Subcutaneous adipose tissue (tissue), 4 donors: ENCODE results near the gene ILK. TPM values are rescaled to one million over a fixed set of nuclear protein-coding genes. Genes with fewer than 3 reads are reported as not detected.

ENCODE experiments used
- total RNA-seq, 4 donors: library from RNA; depleted of rRNA; stranded (reverse); fragments of >200 nt; gene quantifications; one replicate each; pipeline ENCODE4 v1.1.0, GENCODE V29; 2016
- TF ChIP-seq, protein P1 (sequence below): fragments of 450-650 bp; IDR thresholded peaks from one replicate; pipeline ENCODE4 v1.5.1; 2016; ENCODE audit warnings: low read depth, mild to moderate bottlenecking, control low read depth, antibody characterized with exemption, moderate library complexity

Gene ILK
- total RNA-seq, 4 donors from 2014 or later: 105 to 157 (median 119) TPM

DNA sequence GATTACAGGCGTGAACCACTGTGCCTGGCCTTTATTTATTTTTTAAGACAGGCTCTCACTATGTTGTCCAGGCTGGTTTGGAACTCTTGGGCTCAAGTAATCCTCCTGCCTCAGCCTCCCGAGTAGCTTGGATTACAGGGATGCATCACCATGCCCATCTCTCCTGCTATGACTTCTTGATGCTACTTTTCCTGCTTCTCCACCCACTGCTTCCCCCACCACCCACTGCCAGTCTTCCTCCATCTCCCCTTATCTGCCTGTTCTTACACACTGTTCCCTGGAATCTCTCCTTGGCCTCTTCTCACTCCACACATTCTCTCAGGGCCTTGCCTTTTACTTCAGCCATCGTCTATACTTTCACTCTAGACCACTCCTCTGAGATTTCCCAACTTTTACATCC, 32.9 kb downstream of the ILK start:
- TF ChIP-seq, protein P1, sequence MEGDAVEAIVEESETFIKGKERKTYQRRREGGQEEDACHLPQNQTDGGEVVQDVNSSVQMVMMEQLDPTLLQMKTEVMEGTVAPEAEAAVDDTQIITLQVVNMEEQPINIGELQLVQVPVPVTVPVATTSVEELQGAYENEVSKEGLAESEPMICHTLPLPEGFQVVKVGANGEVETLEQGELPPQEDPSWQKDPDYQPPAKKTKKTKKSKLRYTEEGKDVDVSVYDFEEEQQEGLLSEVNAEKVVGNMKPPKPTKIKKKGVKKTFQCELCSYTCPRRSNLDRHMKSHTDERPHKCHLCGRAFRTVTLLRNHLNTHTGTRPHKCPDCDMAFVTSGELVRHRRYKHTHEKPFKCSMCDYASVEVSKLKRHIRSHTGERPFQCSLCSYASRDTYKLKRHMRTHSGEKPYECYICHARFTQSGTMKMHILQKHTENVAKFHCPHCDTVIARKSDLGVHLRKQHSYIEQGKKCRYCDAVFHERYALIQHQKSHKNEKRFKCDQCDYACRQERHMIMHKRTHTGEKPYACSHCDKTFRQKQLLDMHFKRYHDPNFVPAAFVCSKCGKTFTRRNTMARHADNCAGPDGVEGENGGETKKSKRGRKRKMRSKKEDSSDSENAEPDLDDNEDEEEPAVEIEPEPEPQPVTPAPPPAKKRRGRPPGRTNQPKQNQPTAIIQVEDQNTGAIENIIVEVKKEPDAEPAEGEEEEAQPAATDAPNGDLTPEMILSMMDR: no peak

DNA sequence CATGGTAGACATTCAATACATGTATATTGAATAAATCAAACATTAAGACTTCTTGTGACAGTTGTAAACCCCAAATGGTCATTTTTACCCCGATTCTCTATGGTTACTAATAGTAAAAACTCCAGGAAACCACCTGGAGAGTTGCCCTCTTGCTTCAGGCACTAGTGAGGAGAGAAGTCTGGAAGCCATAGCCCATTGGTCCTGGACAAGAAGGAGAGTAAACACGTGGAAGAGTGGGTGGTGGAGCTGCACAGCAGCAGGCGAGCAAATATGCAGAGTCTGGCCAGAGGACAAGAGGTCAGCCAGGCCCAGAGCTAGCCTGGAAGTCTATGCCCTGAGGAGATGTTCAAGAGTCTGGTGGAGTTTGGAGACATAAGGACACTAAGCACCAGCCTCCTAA, 34.3 kb downstream of the ILK start:
- TF ChIP-seq, protein P1: no peak

DNA sequence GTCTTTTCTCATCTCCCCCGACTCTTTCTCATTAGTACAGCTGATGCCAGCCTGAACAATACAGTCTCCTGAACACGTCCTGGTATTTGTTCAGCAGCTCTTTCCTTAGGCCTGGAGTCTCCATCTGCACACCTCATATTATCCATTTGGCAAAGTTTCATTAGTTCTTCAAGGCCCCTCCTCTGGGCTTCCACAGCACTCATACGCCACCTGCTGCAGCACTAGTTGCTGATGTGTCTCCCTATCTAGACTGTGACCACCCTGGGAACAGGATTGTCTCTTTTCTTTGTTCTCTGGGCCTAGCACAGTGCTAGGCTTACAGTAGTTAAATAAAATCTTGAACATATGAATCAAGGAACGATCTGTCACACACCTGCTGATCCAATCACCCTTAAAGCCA, 34.9 kb downstream of the ILK start:
- TF ChIP-seq, protein P1: no peak

DNA sequence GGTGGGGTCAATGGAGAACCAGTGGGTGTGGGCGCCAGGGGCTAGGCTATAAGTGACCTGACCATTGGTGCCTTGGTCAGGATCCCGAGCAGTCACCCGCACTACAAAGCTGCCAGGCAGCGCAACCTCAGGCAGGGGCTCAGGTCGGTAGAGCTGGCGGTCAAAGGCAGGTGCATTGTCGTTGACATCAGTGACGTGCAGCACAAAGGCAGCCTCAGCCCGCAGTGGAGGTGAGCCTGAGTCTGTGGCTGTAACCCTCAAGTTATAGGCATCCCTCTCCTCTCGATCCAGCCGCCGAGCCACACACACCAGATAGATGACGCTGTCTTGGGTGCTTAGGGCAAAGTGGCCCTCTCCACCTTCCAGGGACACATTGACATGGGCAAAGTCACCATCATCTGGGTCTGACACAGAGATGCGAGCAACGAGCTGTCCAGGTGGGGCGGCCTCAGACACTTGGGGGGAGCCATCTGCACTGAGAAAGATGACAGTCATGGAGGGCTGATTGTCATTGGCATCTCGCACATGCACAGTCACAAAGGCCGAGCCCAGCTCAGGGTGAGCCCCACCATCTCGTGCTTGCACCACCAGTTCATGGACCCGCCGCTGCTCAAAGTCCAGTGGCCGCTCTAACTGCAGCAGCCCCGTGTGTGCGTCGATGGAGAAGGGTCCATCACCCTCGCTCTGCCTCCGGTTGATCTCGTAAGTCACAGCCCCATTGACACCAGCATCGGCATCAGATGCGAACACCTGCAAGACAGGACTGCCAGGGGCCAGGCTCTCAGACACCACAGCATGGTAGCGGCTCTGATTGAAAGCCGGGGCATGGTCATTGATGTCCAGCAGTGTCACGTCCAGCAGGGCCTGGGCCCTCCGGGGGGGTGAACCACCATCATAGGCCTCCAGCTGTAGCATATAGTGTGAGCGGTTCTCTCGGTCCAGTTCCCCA, 36.7 kb downstream of the ILK start:
- TF ChIP-seq, protein P1: no peak

DNA sequence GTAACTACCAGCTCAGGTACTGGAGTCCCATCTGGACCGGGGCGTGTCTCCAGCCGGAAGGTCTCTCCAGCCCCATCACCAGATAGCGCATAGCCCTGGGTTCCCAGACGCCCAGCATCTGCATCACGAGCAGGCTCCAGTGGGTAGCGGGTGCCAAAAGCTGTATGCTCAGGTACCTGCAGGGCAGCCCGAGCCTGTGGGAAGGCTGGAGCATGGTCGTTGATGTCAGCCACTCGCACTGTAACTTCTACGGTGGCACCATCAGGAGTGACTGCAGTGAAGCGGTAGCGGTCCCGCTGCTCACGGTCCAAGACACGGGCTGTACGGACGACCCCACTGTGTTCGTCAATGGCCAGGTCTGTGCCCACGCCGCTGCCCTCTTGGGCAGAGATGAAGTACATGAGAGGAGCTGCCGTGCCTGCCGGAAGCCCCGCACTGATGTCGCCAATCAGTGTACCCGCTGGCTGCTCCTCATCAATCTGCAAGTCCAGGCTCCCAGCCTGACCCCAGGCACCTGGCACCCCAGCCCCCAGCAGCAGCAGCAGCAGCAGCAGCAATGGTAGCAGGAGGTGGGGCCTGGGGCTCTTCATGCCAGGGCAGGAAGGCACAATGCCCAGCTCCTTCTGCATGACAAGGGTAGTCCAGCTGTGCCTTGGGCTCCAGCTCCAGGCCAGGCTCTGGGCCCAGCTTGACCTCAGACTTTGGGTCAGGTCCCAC, 37.6 kb downstream of the ILK start:
- TF ChIP-seq, protein P1: no peak

DNA sequence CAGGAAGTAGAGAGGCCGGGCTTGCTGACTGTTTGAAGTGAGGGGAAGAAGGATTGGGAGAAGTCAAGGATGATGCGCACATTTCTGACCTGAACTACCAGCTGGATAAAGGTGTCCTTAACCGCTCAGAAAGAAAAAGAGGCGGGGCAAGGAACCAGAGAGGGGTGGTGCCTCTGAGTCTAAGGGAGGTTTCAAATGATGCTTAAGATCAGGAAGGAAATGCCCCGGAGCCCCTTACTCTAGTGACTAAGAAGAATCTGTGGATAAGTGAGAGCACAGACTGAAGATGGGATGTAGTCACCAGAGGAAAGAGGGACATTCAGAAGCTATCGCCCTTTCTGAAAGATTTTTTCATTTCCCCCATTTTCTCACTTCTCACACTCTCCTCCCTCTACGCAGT, 39.4 kb downstream of the ILK start:
- TF ChIP-seq, protein P1: no peak

DNA sequence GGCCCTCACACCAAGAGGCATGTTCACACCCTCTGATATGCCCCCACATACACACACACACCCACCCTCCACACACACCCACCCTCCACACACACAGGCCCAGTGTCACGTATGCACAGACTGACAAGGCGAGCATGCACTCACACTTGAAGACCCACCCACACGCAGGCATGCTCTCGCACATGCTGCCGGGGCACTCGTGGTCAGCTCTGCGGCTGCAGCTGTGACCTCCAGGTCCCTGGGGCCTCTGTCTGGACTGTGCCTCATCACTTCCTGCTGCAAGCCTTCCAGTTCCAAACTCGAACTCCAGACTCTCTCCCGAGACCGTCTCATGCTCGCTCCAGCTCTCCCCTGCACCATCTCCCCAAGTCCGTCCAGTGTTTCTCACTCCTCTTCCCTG, 42.5 kb downstream of the ILK start:
- TF ChIP-seq, protein P1: no peak
